ENCODE results near the gene KIZ.

KIZ gene

GRCh38 chr20:21104921-21105320 lies 21.0 kb upstream of the KIZ start:
- DNase-seq (ENCODE audit: low spot score): no peak

GRCh38 chr20:21105429-21106170 lies 20.3 kb upstream of the KIZ start:
- DNase-seq (ENCODE audit: low spot score): no peak

GRCh38 chr20:21106171-21107017 lies 19.5 kb upstream of the KIZ start, which contains the start of gene LINC00237:
TSS of gene LINC00237 (minus strand) at chr20:21106358.
- DNase-seq (ENCODE audit: low spot score): no peak

- no peak for DNase-seq (ENCODE audit: low spot score)
Observed at GRCh38 chr20:21109144-21109543, 16.7 kb upstream of the KIZ start.

GRCh38 chr20:21110811-21111210 lies 15.1 kb upstream of the KIZ start:
- DNase-seq (ENCODE audit: low spot score): no peak

- no peak for DNase-seq (ENCODE audit: low spot score)
Observed at GRCh38 chr20:21111416-21111815, 14.5 kb upstream of the KIZ start.

GRCh38 chr20:21113697-21114096 lies 12.2 kb upstream of the KIZ start:
- no peak for DNase-seq (ENCODE audit: low spot score)

- no peak for DNase-seq (ENCODE audit: low spot score)
Observed at GRCh38 chr20:21114584-21114983, 11.3 kb upstream of the KIZ start.

GRCh38 chr20:21117521-21117920 lies 8.4 kb upstream of the KIZ start:
- no peak for DNase-seq (ENCODE audit: low spot score)

- no peak for DNase-seq (ENCODE audit: low spot score)
Observed at GRCh38 chr20:21118138-21118537, 7.7 kb upstream of the KIZ start.

GRCh38 chr20:21118782-21119181 lies 7.1 kb upstream of the KIZ start:
- no peak for DNase-seq (ENCODE audit: low spot score)

GRCh38 chr20:21124190-21124589 lies 1.7 kb upstream of the KIZ start:
- no peak for DNase-seq (ENCODE audit: low spot score)

GRCh38 chr20:21125072-21125848 lies 622 bp upstream of the KIZ start:
- peak; percentile 49 for DNase-seq (ENCODE audit: low spot score)

- no peak for DNase-seq (ENCODE audit: low spot score)
Observed at GRCh38 chr20:21126581-21126870, 644 bp downstream of the KIZ start.

GRCh38 chr20:21127201-21127981 lies 1.5 kb downstream of the KIZ start:
- no peak for DNase-seq (ENCODE audit: low spot score)

GRCh38 chr20:21129861-21130260 lies 4.0 kb downstream of the KIZ start:
- DNase-seq (ENCODE audit: low spot score): no peak

GRCh38 chr20:21133404-21133803 lies 7.5 kb downstream of the KIZ start:
- DNase-seq (ENCODE audit: low spot score): no peak

- no peak for DNase-seq (ENCODE audit: low spot score)
Observed at GRCh38 chr20:21133917-21134622, 8.2 kb downstream of the KIZ start.

- no peak for DNase-seq (ENCODE audit: low spot score)
Observed at GRCh38 chr20:21134883-21135493, 9.1 kb downstream of the KIZ start.

GRCh38 chr20:21136015-21136732 lies 10.3 kb downstream of the KIZ start:
- DNase-seq (ENCODE audit: low spot score): no peak

Measured in kidney capillary endothelial cell (primary cell).